GM12865 (cell line): ENCODE data around the gene NUFIP2.
A peak's percentile ranks its signal among the peaks of the same experiment; 100 is the strongest.

Experiments used
- DNase-seq: peaks from one replicate; pipeline ENCODE4 v3.0.0; 2010; ENCODE audit warnings: low read depth
- H3K4me3 ChIP-seq: 2 replicates; pipeline ENCODE4 v1.5.1; 2011; ENCODE audit warnings: mild to moderate bottlenecking, low read depth, low read length, control low read depth
- TF ChIP-seq, protein P1 (sequence below): IDR thresholded peaks from 2 replicates; pipeline ENCODE4 v1.5.1; 2011; ENCODE audit warnings: low read length, control low read depth, low read depth, inconsistent platforms; ENCODE audit not compliant: insufficient read depth; ENCODE audit errors: missing control alignments

The NUFIP2 gene

DNA sequence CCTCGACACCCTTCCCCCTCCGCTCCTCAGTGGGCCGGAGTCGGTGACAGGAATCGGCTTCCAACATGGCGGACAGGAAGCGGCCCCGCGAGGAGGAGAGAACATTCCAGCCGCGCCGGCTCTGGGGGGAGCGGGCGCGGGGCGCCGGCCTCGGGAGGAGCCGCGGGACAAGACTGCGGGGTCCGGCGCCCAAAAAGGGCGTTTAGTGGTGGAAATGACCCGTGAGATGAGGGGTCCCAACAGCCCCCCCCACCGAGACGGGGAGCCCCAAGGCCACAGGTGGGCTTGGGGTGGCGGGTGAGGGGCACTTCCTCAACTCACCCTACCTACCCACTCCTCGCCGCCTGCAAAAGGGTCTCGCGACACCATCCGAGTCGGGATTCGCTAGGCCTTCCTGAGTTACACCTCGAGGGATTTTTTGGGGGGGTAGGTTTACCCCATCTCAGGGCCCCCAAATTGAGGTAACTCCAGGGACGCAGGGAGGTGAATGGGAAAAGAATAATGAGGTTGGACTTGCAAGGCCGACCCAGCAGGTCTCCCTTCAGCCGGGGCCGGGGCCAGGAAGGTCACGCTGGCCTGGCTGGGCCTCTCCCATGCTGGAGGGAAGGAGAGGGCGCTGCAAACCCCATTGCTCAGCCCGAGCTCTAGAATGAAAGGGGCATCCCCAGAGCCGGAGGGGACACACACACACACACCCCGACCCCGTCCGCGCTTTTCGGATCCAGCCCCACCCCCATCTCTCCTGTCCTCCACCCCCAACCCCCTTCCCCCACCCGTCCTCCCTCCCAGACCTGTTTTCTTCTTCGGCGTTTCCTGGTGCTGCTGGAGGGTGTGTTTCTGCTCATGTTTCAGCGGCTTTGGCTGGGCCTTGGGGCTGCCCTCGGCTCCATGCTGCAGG is 707 bp downstream of the NUFIP2 start:
- H3K4me3 ChIP-seq, result peak overlapping the region; percentile 81
- peak; percentile 70 for DNase-seq
- TF ChIP-seq, protein P1, sequence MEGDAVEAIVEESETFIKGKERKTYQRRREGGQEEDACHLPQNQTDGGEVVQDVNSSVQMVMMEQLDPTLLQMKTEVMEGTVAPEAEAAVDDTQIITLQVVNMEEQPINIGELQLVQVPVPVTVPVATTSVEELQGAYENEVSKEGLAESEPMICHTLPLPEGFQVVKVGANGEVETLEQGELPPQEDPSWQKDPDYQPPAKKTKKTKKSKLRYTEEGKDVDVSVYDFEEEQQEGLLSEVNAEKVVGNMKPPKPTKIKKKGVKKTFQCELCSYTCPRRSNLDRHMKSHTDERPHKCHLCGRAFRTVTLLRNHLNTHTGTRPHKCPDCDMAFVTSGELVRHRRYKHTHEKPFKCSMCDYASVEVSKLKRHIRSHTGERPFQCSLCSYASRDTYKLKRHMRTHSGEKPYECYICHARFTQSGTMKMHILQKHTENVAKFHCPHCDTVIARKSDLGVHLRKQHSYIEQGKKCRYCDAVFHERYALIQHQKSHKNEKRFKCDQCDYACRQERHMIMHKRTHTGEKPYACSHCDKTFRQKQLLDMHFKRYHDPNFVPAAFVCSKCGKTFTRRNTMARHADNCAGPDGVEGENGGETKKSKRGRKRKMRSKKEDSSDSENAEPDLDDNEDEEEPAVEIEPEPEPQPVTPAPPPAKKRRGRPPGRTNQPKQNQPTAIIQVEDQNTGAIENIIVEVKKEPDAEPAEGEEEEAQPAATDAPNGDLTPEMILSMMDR, result no peak

DNA sequence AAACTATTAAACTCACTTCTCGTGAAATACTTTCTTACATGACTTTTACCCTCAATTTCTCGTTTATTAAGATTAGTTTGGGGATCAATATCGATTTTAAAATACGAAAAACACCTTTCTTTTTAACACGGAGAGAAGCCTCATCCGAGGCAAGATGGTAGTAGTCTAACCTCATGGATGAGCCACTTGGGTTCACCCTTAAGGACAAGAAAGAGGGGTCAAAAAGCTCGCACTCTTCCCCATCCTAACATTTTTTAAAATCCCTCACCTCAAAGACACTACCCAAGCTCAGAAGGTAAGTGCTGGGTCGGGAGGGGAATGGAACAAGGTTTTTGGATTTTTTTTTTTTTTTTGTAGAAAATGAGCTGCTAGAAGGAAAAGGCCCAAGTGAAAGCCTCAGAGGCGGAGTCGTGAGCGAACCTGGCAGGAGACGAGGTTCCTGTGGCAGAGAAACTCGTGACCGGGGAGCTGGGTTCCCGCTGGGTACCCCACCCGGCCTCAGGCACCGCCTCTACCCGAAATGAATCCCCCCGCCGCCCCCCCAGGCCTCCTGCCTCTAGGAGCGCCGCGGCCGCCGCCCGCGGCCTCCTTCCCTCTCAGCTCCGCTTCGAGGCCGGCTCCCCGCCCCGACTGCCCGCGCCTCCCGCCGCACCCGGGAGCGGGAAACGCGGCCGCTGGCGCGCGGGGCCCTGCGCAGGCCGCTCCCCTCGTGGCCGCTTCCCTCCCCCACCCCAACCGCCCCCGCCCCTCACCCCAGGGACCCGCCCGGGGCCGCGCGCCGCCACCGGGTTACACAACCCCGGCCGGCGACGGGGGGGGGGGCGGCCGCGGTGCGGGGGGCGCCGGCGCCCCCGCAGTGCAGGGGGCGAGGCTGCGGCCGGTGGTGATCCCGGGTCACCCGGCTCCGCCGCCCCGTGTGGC is 1.6 kb downstream of the NUFIP2 start:
- TF ChIP-seq, protein P1, result no peak
- peak overlapping the region; percentile 98 for H3K4me3 ChIP-seq
- peak; percentile 57 for DNase-seq

DNA sequence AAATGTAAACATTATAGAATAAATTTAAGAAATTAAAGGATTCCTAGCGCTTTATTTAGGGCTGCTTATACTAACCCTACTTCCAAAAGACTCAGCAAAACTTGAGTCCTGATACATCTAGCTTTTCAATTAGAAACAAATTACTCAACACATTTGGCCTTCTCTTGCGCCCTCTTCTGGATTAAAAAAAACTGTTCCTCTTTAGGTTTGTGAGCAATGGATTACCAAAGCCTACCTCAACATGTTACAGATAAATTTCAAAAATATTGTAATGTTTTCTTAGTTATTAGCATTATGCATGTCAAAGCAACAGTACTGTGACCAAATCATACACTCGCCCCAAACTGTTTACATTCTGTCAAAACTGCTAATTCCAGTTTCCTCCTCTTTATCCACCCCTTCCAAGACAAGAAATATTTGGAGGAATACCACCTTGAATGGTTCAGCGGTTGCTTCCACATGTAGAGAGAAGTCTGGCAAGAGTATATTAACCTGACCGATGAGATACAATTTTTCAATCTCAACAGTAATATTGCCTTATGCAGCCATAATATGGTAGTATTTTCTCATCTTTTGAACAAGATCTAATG is 2.7 kb downstream of the NUFIP2 start:
- peak; percentile 71 for DNase-seq
- TF ChIP-seq, protein P1, result peak; percentile 55
- H3K4me3 ChIP-seq, result peak overlapping the region; percentile 98

DNA sequence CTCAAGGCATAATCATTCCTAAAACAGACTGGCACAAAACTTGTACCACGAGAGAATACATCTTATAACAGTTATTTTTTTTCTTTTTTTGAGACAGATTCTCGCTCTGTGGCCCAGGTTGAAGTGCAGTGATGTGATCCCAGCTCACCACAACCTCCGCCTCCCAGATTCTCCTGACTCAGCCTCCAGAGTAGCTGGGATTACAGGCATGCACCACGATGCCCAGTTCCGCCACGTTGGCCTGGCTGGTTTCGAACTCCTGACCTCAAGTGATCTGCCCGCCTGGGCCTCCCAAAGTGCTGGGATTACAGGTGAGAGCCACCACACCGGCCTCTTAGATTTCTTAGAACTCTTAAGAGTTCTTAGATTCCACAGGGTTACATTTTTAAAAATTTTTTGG is 4.1 kb downstream of the NUFIP2 start:
- H3K4me3 ChIP-seq, result no peak overlapping the region

DNA sequence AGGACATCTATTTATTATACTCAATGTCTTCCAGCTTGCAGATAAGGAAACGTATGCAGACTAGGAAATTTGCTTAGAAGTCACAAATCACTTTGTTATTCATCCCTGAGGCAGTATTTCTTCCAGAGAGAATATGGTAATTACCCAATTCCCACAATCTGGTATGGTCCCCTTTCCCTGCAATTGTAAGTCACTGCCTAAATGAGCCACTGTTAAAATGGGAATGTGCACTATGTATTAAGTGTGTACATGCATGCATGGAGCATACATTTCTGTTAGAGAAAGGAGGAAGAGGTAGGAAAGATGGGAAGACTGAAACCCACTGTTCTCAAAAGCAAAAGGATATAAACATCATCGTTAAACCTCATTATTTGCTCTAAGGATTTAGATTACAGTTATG is 10.0 kb downstream of the NUFIP2 start:
- TF ChIP-seq, protein P1, result no peak
- no peak overlapping the region for H3K4me3 ChIP-seq
- DNase-seq, result no peak

More for the DNA sequence above, 4.1 kb downstream of the NUFIP2 start:
- DNase-seq, result no peak
- TF ChIP-seq, protein P1, result no peak

DNA sequence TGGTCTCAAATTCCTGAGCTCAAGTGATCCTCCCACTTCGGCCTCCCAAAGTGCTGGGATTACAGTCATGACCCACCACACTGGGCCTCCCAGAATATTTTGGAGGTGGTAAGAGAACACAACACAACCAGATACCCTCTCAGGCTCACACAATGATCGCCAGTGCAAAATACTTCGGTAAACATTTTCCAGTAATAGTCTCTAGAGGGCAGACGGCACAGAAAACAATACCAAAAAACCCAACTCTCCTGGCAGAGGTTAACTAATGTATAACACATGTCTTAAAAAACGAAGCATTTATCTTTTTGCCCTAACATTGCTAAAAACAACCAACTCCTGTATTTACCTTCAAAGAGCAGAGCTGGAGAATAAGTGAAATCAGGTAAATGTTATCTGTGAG is 10.5 kb downstream of the NUFIP2 start:
- H3K4me3 ChIP-seq, result no peak overlapping the region
- TF ChIP-seq, protein P1, result no peak
- DNase-seq, result no peak
